IPS-18a (cell line): ENCODE data around the gene P2RX5.

Source experiments
- H3K27ac ChIP-seq: one replicate; pipeline ENCODE4 v1.5.1; 2013; ENCODE audit warnings: low read length
- H3K27me3 ChIP-seq: one replicate; pipeline ENCODE4 v1.6.1; 2013; ENCODE audit warnings: mild to moderate bottlenecking, low read length; ENCODE audit not compliant: control insufficient read depth, insufficient read depth
- H3K36me3 ChIP-seq: one replicate; pipeline ENCODE4 v1.6.1; 2013; ENCODE audit warnings: low read depth, low read length; ENCODE audit not compliant: control insufficient read depth
- H3K4me1 ChIP-seq: one replicate; pipeline ENCODE4 v1.6.1; 2013; ENCODE audit warnings: low read depth, low read length; ENCODE audit not compliant: control insufficient read depth
- H3K4me3 ChIP-seq: one replicate; pipeline ENCODE4 v1.5.1; 2013; ENCODE audit warnings: low read length
- H3K9ac ChIP-seq: one replicate; pipeline ENCODE4 v1.6.1; 2013; ENCODE audit warnings: mild to moderate bottlenecking, low read length, moderate library complexity
- H3K9me3 ChIP-seq: one replicate; pipeline ENCODE4 v1.6.1; 2013; ENCODE audit warnings: low read depth, low read length; ENCODE audit not compliant: control insufficient read depth

The P2RX5 gene

GRCh38 chr17:3678095-3678820 lies 17.7 kb downstream of the P2RX5 start:
- H3K4me1 ChIP-seq = peaks cover 6% of the 10 kb centered on the region
- H3K4me3 ChIP-seq = no peak overlapping the region
- no peak overlapping the region for H3K27ac ChIP-seq
- H3K9me3 ChIP-seq = no peaks in the 10 kb centered on the region
- no peaks in the 10 kb centered on the region for H3K36me3 ChIP-seq
- H3K9ac ChIP-seq = no peak overlapping the region
- H3K27me3 ChIP-seq = no peaks in the 10 kb centered on the region

GRCh38 chr17:3675886-3676285 lies 20.1 kb downstream of the P2RX5 start:
- Histone ChIP-seq H3K9ac (no peak overlapping the region), H3K27me3 (no peaks in the 10 kb centered on the region), H3K4me1 (peaks cover 6% of the 10 kb centered on the region), H3K27ac (no peak overlapping the region), H3K4me3 (no peak overlapping the region), H3K9me3 (no peaks in the 10 kb centered on the region), H3K36me3 (no peaks in the 10 kb centered on the region)

- Histone ChIP-seq H3K36me3 (no peaks in the 10 kb centered on the region), H3K9me3 (no peaks in the 10 kb centered on the region), H3K27ac (no peak overlapping the region), H3K4me3 (no peak overlapping the region), H3K4me1 (peaks cover 3% of the 10 kb centered on the region), H3K27me3 (no peaks in the 10 kb centered on the region), H3K9ac (no peak overlapping the region)
Observed at GRCh38 chr17:3672571-3672970, 23.4 kb downstream of the P2RX5 start.

- H3K4me3 ChIP-seq = peak overlapping the region; percentile 92
- no peaks in the 10 kb centered on the region for H3K9me3 ChIP-seq
- H3K27ac ChIP-seq = no peak overlapping the region
- H3K4me1 ChIP-seq = peaks cover 3% of the 10 kb centered on the region
- H3K9ac ChIP-seq = peak overlapping the region; percentile 94
- H3K27me3 ChIP-seq = no peaks in the 10 kb centered on the region
- no peaks in the 10 kb centered on the region for H3K36me3 ChIP-seq
Observed at GRCh38 chr17:3669548-3669947, 26.4 kb downstream of the P2RX5 start.

- H3K9ac ChIP-seq = peak overlapping the region; percentile 94
- H3K36me3 ChIP-seq = no peaks in the 10 kb centered on the region
- H3K4me3 ChIP-seq = peak overlapping the region; percentile 92
- peak overlapping the region; percentile 59 for H3K27ac ChIP-seq
- peaks cover 3% of the 10 kb centered on the region for H3K4me1 ChIP-seq
- no peaks in the 10 kb centered on the region for H3K9me3 ChIP-seq
- no peaks in the 10 kb centered on the region for H3K27me3 ChIP-seq
Observed at GRCh38 chr17:3669085-3669347, 26.9 kb downstream of the P2RX5 start.

GRCh38 chr17:3668279-3669084 lies 27.5 kb downstream of the P2RX5 start, which contains the start of the genes EMC6 and TAX1BP3:
TSS of gene EMC6 (plus strand) at chr17:3668812. CDS start at chr17:3669147, 335 bp downstream.
TSS of gene TAX1BP3 (minus strand) at chr17:3668578. CDS start at chr17:3668526, 52 bp downstream.
- peak within 1 kb of the TSS; percentile 94 for H3K9ac ChIP-seq
- no peaks in the 10 kb centered on the region for H3K9me3 ChIP-seq
- peak within 1 kb of the TSS; percentile 64 for H3K27ac ChIP-seq
- H3K4me3 ChIP-seq = peak within 1 kb of the TSS; percentile 92
- no peaks in the 10 kb centered on the region for H3K27me3 ChIP-seq
- H3K4me1 ChIP-seq = peaks cover 3% of the 10 kb centered on the region
- no peaks in the 10 kb centered on the region for H3K36me3 ChIP-seq

- Histone ChIP-seq H3K36me3 (no peaks in the 10 kb centered on the region), H3K4me3 (peak overlapping the region; percentile 92), H3K27ac (peak overlapping the region; percentile 64), H3K27me3 (no peaks in the 10 kb centered on the region), H3K9ac (peak overlapping the region; percentile 82), H3K4me1 (peaks cover 3% of the 10 kb centered on the region), H3K9me3 (no peaks in the 10 kb centered on the region)
Observed at GRCh38 chr17:3667366-3668278, 28.3 kb downstream of the P2RX5 start.

GRCh38 chr17:3666516-3666915 lies 29.4 kb downstream of the P2RX5 start:
- Histone ChIP-seq H3K36me3 (no peaks in the 10 kb centered on the region), H3K4me1 (peaks cover 3% of the 10 kb centered on the region), H3K27me3 (no peaks in the 10 kb centered on the region), H3K9me3 (no peaks in the 10 kb centered on the region), H3K27ac (no peak overlapping the region), H3K4me3 (no peak overlapping the region), H3K9ac (no peak overlapping the region)

GRCh38 chr17:3665834-3666233 lies 30.1 kb downstream of the P2RX5 start:
- no peak overlapping the region for H3K27ac ChIP-seq
- H3K36me3 ChIP-seq = no peaks in the 10 kb centered on the region
- H3K27me3 ChIP-seq = no peaks in the 10 kb centered on the region
- H3K4me1 ChIP-seq = peaks cover 3% of the 10 kb centered on the region
- no peak overlapping the region for H3K4me3 ChIP-seq
- no peak overlapping the region for H3K9ac ChIP-seq
- no peaks in the 10 kb centered on the region for H3K9me3 ChIP-seq

- Histone ChIP-seq H3K27me3 (no peaks in the 10 kb centered on the region), H3K4me1 (no peaks in the 10 kb centered on the region), H3K27ac (no peak overlapping the region), H3K4me3 (no peak overlapping the region), H3K9me3 (no peaks in the 10 kb centered on the region), H3K9ac (no peak overlapping the region), H3K36me3 (no peaks in the 10 kb centered on the region)
Observed at GRCh38 chr17:3663102-3664011, 32.6 kb downstream of the P2RX5 start.
